ENCODE measurements around the gene PPIF.
A peak's percentile ranks its signal among the peaks of the same experiment; 100 is the strongest.
"Not testable (repeated sequence)": the region's sequence is repeated elsewhere in the genome, so short reads cannot be mapped to it uniquely, and the experiment has no call there.

Gene PPIF

DNA sequence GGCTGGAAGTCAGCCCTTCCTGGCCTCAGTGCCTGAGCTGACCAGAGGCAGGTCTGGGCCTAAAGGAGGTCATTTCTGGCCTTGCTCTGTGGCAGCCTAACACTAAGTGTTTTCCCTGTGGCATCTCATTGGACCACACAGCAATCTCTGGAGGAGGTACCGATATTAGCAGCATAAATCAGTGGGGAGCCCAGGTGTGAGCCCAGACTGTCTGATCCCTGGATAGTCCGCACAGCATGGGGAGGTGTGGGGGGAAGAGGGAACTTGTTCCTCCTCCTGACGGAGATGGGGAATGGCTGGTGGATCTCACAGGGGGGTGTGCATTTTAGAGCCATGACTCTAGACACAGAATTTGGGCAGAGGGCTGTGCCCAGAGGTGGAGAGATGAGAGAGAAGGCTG is 11.0 kb upstream of the PPIF start:
- H3K4me3 ChIP-seq (ENCODE audit: low read depth, low read length) = no peak overlapping the region
- no peak for DNase-seq (ENCODE audit: low read depth, low spot score)
- in situ Hi-C loops (cut with HindIII; ENCODE audit: low sequenced_read_pairs) = no loop called here
- TF ChIP-seq CTCF (IDR thresholded peaks at IDR 0.05; ENCODE audit: low read depth, low read length) = no peak

DNA sequence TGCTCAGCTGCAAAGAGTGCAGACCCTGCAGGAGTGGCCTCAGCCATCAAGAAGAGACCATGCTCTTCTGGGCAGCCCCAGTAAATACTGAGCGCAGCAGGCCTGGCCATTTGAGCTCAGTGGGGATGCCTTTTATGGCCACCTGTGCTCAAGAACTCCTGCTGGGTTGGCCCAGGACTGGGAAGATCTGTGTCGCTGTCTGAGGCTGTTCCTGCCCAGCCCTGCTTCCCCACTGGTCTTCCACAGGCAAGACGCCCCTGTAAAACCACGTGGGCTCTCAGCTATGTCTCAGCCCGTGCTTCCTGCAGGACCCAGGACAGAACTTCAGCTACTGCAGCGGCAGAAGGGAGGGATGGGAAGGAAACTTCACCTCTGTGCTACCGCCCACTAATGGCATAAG is 10.5 kb upstream of the PPIF start:
- no peak for TF ChIP-seq CTCF (IDR thresholded peaks at IDR 0.05; ENCODE audit: low read depth, low read length)
- in situ Hi-C loops (cut with HindIII; ENCODE audit: low sequenced_read_pairs) = no loop called here
- DNase-seq (ENCODE audit: low read depth, low spot score) = peak; percentile 65
- no peak overlapping the region for H3K4me3 ChIP-seq (ENCODE audit: low read depth, low read length)

GRCh38 chr10:79337783-79338469 is 9.3 kb upstream of the PPIF start:
- H3K4me3 ChIP-seq (ENCODE audit: low read depth, low read length); in situ Hi-C loops (cut with HindIII; ENCODE audit: low sequenced_read_pairs); DNase-seq (ENCODE audit: low read depth, low spot score): not testable (repeated sequence)

- TF ChIP-seq CTCF (IDR thresholded peaks at IDR 0.05; ENCODE audit: low read depth, low read length) = no peak
- in situ Hi-C loops (cut with HindIII; ENCODE audit: low sequenced_read_pairs) = no loop called here
- DNase-seq (ENCODE audit: low read depth, low spot score) = no peak
- H3K4me3 ChIP-seq (ENCODE audit: low read depth, low read length) = no peak overlapping the region
These were observed 8.0 kb upstream of the PPIF start for GRCh38 chr10:79339266-79339665.

DNA sequence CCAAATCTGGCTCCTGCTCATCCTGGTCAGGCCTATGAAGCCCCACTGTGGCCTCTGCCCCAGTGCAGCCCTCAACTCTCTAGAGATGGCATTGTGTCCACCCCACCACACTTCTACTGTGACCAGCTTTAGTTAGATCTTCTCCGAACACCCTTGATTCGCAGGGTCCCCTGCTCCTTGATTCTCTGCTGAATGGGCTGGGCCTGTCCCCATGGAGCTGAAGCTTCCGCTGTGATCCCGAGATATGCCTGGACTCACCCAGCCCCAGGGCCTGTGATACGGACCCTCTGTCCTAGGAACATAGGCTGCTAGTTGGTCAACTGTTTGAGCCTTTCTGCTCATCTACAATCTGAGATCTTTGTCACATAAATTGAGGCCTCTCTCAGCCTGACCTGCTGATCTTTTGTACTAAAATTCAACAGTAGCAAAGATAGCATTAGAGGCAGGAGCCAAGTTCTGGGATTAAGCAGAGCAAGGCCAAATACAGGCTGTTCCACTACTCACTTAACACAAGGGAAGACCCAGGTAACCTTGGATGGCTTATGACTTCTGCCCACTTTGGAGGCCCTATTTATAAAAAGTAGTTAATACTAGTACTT is 6.5 kb upstream of the PPIF start:
- no peak for DNase-seq (ENCODE audit: low read depth, low spot score)
- in situ Hi-C loops (cut with HindIII; ENCODE audit: low sequenced_read_pairs) = no loop called here
- no peak for TF ChIP-seq CTCF (IDR thresholded peaks at IDR 0.05; ENCODE audit: low read depth, low read length)
- H3K4me3 ChIP-seq (ENCODE audit: low read depth, low read length) = no peak overlapping the region

DNA sequence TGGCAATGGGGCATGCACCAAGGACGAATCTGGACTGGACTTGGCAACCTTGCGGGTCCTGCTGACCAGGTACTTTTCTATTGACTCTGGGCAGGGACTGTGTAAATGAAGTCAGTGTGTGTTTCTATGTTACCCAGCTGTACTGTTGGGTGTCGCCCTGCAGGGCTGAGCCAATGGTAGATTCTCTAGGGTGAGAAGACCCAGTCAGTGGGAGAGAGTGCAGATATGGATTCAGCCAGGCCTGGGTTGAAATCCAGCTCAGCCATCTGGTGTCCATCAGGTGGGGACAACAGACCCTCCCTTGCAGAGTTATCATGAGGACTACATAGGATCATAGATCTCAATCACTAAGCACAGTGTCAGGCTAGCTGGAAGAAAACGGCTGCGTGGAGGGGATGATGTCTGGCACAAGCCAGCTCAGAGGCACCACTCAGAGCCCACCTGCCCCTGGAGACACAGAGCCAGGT is 4.9 kb upstream of the PPIF start:
- no peak for TF ChIP-seq CTCF (IDR thresholded peaks at IDR 0.05; ENCODE audit: low read depth, low read length)
- in situ Hi-C loops (cut with HindIII; ENCODE audit: low sequenced_read_pairs) = no loop called here
- no peak for DNase-seq (ENCODE audit: low read depth, low spot score)
- H3K4me3 ChIP-seq (ENCODE audit: low read depth, low read length) = no peak overlapping the region

DNA sequence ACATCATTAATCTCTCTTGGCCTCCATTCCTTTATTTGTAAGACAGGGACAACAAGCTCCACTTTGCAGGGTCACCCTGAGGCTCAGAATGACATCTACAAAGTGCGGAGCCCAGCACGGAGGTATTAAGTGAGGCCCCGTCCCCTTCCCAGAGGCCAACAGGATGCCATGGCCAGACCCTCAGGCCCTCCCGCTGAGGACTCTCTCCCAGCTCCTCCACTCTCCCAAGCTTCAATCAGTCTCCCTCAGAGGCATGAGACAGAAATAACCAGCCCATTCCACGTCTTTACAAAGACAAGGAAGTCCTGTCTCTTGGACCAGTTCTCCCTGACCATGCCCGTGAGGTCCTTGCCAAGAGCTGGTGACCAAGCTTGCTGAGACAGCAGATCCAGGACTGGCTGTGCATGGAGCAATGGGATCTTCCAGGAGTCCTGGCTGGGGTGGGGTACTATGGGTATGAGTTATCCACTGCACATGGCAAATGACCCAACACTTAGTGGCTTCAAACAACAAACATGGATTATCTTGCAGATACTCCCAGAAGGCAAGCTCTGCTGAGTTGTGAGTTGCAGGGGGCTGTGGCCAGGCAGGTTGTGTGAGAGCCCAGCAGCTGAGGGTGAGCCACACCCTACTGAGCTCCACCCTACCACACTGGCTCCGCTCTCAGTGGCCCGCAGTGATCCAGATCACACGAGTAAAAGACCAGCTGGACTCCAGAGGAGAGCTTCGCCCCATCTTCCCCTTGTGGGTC is 4.3 kb upstream of the PPIF start:
- no peak for DNase-seq (ENCODE audit: low read depth, low spot score)
- no peak for TF ChIP-seq CTCF (IDR thresholded peaks at IDR 0.05; ENCODE audit: low read depth, low read length)
- in situ Hi-C loops (cut with HindIII; ENCODE audit: low sequenced_read_pairs) = no loop called here
- no peak overlapping the region for H3K4me3 ChIP-seq (ENCODE audit: low read depth, low read length)
